K562 (cell line): ENCODE measurements around the gene HNMT. TPM values are rescaled to one million over a fixed set of nuclear protein-coding genes. Genes with fewer than 3 reads are reported as not detected.
A peak's percentile ranks its signal among the peaks of the same experiment; 100 is the strongest.

ENCODE experiments used
- ATAC-seq: fragments of 200-7000 bp; cut with Tn5 transposase; 3 replicates; pipeline ENCODE4 v1.9.1; 2020; ENCODE audit warnings: moderate library complexity
- BruUV-seq: library from RNA; stranded (reverse); fragments of 400-500 nt; replicated peaks from 2 replicates; lab custom pipeline; 2021; lab: Mats Ljungman, UMichigan
- CTCF ChIA-PET: fragments of 300-600 bp; formaldehyde crosslinking; extraction: SDS; loops from one replicate; lab custom pipeline; 2021; ENCODE audit warnings: low intra/inter-chr PET ratio; lab: Yijun Ruan, JAX
- POLR2A ChIA-PET: fragments of 300-600, 350-650 bp; sonication (Branson Sonifier 250); formaldehyde crosslinking; extraction: SDS; loops from one replicate; lab custom pipeline; 2021; ENCODE audit warnings: antibody characterized with exemption, inconsistent platforms; lab: Yijun Ruan, JAX
- DNase-seq, 4 experiments: peaks; one replicate each; pipeline versions ENCODE4 v3.0.0 to v3.0.0-alpha.2; 2011 to 2018; ENCODE audit warnings: low spot score in 3 of 4, mixed read lengths in 3 of 4; ENCODE audit errors: extremely low read depth in 1 of 4
- FAIRE-seq: peaks from 2 replicates; lab custom pipeline; 2011; peaks lifted over from hg19 to GRCh38; lab: Jason Lieb, UNC
- H2AFZ ChIP-seq: 2 replicates; pipeline ENCODE4 v1.6.0; 2011; ENCODE audit warnings: low read depth, low read length, control low read depth, inconsistent platforms
- H3K27ac ChIP-seq: fragments of 200-600 bp; 3 replicates; pipeline ENCODE4 v1.8.0; 2011; ENCODE audit warnings: low read depth, mild to moderate bottlenecking, control low read depth, inconsistent platforms, low read length, moderate library complexity, mixed read lengths; ENCODE audit errors: extremely low read depth
- H3K27me3 ChIP-seq, 2 experiments: fragments of 300-600 bp in 1 of 2; 2 replicates in 1 of 2; 3 replicates in 1 of 2; pipeline versions ENCODE4 v1.6.0 to v1.8.0; 2011; ENCODE audit warnings: inconsistent platforms in 2 of 2, low read length in 2 of 2, mild to moderate bottlenecking in 1 of 2, mixed read lengths in 1 of 2, moderate library complexity in 1 of 2; ENCODE audit not compliant: control insufficient read depth in 2 of 2, insufficient read depth in 2 of 2
- H3K36me3 ChIP-seq: fragments of 300-600 bp; 3 replicates; pipeline ENCODE4 v1.8.0; 2011; ENCODE audit warnings: mild to moderate bottlenecking, low read length, inconsistent platforms; ENCODE audit not compliant: control insufficient read depth, insufficient read depth
- H3K4me1 ChIP-seq, 2 experiments: fragments of 200-600 bp in 1 of 2; replicated peaks in 1 of 2; 2 replicates in 1 of 2; 3 replicates in 1 of 2; pipeline versions ENCODE4 v1.5.1 to v1.8.0; 2011; ENCODE audit warnings: inconsistent platforms in 2 of 2, low read length in 2 of 2, mild to moderate bottlenecking in 1 of 2, mixed read lengths in 1 of 2, moderate library complexity in 1 of 2; ENCODE audit not compliant: control insufficient read depth in 2 of 2, insufficient read depth in 2 of 2
- H3K4me2 ChIP-seq: 2 replicates; pipeline ENCODE4 v1.6.1; 2011; ENCODE audit warnings: low read length, control low read depth, inconsistent platforms, mixed read lengths; ENCODE audit not compliant: insufficient read depth
- H3K4me3 ChIP-seq: fragments of 200-600 bp; sonication (generic), shearing (Covaris generic); 2 replicates; pipeline ENCODE4 v1.5.1; 2016; ENCODE audit warnings: control low read depth, inconsistent platforms
- H3K79me2 ChIP-seq: fragments of 200-600 bp; 3 replicates; pipeline ENCODE4 v1.8.0; 2011; ENCODE audit warnings: low read length, inconsistent platforms; ENCODE audit not compliant: control insufficient read depth, insufficient read depth
- H3K9ac ChIP-seq, 2 experiments: 2 replicates each; pipeline versions ENCODE4 v1.6.0 to v1.6.1; 2011; ENCODE audit warnings: low read depth in 2 of 2, low read length in 2 of 2, control low read depth in 1 of 2, inconsistent platforms in 1 of 2, mild to moderate bottlenecking in 1 of 2, mixed read lengths in 1 of 2; ENCODE audit not compliant: insufficient read depth in 1 of 2
- H3K9me1 ChIP-seq: one replicate; pipeline ENCODE4 v1.6.0; 2011; ENCODE audit warnings: inconsistent platforms, mild to moderate bottlenecking, low read length, moderate library complexity; ENCODE audit not compliant: control insufficient read depth, insufficient read depth
- H3K9me3 ChIP-seq: replicated peaks from 2 replicates; pipeline ENCODE4 v1.5.1; 2011; ENCODE audit warnings: low read depth, low read length, inconsistent platforms; ENCODE audit not compliant: control insufficient read depth, insufficient read depth
- H4K20me1 ChIP-seq: replicated peaks from 2 replicates; pipeline ENCODE4 v1.6.1; 2011; ENCODE audit warnings: low read length, inconsistent platforms, mixed read lengths; ENCODE audit not compliant: control insufficient read depth, insufficient read depth
- E2F3 ChIP-seq: fragments of 250-450 bp; sonication (Bioruptor Pico); IDR thresholded peaks from 2 replicates; pipeline ENCODE4 v1.4.0; 2020; ENCODE audit warnings: mild to moderate bottlenecking
- HDAC2 ChIP-seq: fragments of 450-650 bp; IDR thresholded peaks from 2 replicates; pipeline ENCODE4 v1.6.1; 2016; ENCODE audit warnings: mild to moderate bottlenecking
- MEIS2 ChIP-seq: fragments of 450-650 bp; IDR thresholded peaks from 2 replicates; pipeline ENCODE4 v1.6.1; 2014; ENCODE audit warnings: mild to moderate bottlenecking; ENCODE audit not compliant: partially characterized antibody
- NR0B1 ChIP-seq: fragments of 450-650 bp; IDR thresholded peaks from one replicate; pipeline ENCODE4 v1.6.1; 2018; ENCODE audit warnings: mild to moderate bottlenecking, moderate library complexity; ENCODE audit not compliant: partially characterized antibody
- POLR2B ChIP-seq: fragments of 450-650 bp; IDR thresholded peaks from 2 replicates; pipeline ENCODE4 v1.6.1; 2018; ENCODE audit warnings: low read depth; ENCODE audit not compliant: partially characterized antibody
- TCF7 ChIP-seq: sonication (generic); IDR thresholded peaks from 2 replicates; pipeline ENCODE4 v1.6.1; 2016; ENCODE audit warnings: antibody characterized with exemption, borderline replicate concordance
- WGBS: fragments of 100-300 bp; shearing (Covaris generic); methylation state at CpG from one replicate; pipeline ENCODE4 v1.1.6; 2016; ENCODE audit warnings: low coverage, mixed read lengths; ENCODE audit not compliant: insufficient coverage; ENCODE audit errors: missing lambda C conversion rate; 5-methylcytosine and 5-hydroxymethylcytosine counted together
- in situ Hi-C: fragments of 300-500 bp; cut with MboI; formaldehyde crosslinking; loops from 4 replicates; pipeline ENCODE4 v1.15.0; 2018; ENCODE audit warnings: inconsistent platforms, mixed read lengths
- intact Hi-C: fragments of 100-400 bp; cut with micrococcal nuclease; formaldehyde crosslinking; loops from 2 replicates; pipeline ENCODE4 v1.14.2; 2022
- polyA plus RNA-seq, 8 experiments: library from polyadenylated mRNA; depleted of rRNA in 4 of 8; stranded (reverse) in 5 of 8; unstranded in 3 of 8; fragments of >200 nt; fragmentation: Nextera tagmentation in 2 of 8; fragmentation: Illumina TruSeq in 1 of 8; extraction: Ambion mirVana in 2 of 8; extraction: Trizol in 1 of 8; gene quantifications; 2 replicates each; pipeline versions ENCODE4 v1.2.1 to v1.2.3, GENCODE V29; 2011 to 2014; ENCODE audit warnings: inconsistent platforms in 1 of 8, missing spikeins in 1 of 8
- total RNA-seq, 7 experiments: library from RNA; depleted of rRNA in 6 of 7; stranded (reverse); fragments of >200 nt in 6 of 7; fragmentation: Illumina TruSeq in 2 of 7; extraction: Trizol in 2 of 7; gene quantifications; 2 replicates each; pipeline versions ENCODE4 v1.2.1 to v1.2.3, GENCODE V29; 2011 to 2021; ENCODE audit warnings: low replicate concordance in 1 of 7

HNMT gene
- total and polyA plus RNA-seq, 9 of the 15 experiments (the other 6 are each of a cell fraction or from before 2014, with no cell fraction given): 3.1 to 10.9 (median 5.3) TPM

DNA sequence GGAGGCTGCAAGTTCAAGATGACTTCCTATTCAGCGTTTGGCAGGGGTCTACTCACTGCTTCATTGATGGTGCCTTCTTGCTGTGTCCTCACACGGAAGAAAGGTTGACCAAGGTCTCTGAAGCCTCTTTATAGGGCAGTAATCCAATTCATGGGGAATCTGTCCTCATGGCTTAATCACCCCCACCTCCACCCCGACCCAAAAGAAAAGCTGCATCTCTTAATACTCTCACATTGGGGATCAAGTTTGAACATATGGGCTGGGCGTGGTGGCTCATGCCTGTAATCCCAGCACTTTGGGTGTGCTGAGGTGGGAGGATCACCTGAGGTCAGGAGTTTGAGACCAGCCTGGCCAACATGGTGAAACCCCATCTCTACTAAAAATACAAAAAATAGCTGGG is 36.4 kb upstream of the HNMT start (continued):
- TF ChIP-seq NR0B1 (no peak), E2F3 (CRISPR knock-in tag) (no peak), POLR2B (no peak), HDAC2 (no peak)

DNA sequence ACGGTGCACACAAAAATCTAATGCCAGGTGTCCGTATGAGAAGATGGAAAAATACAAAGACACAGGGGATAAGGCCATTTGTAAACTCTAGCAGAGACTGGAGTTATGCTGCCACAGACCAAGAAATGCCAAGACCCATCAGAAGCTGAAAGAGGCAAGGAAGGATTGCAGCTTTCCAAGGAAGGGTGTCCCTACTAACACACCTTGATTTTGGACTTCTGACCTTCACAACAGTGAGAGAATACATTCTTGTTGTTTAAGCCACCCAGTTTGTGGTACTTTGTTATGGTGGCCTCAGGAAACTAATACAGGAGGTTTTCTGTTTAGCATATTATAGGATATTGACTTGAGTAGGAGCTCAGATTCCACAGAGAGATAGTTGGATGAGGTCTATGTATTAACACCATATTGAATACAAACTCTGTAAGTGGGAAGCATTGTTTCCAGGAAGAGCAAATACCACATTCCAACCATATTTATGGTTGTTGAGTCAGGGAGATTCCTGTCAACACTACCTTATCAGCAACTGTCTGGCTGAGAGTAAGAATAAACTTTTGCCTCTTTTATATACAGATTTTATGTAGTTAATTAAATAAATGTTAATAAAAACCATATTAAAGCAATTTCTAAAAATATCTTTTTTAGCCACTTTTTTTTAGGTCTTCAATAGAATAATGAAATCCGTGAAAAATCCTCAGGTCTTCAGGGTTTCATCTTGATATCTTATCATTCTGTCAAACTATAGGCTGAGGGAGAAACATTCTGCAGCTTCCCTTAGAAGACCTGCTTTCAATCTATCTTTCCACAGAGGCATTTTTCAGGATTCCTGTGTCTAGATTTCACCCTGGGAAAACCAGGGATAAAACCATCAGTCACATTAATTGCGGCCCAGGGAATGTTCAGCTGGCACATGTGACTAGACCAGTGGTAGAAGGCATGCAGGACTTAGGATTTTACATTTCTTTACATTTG is 35.4 kb upstream of the HNMT start:
- H3K9me1 ChIP-seq: no peaks in the 10 kb centered on the region
- H3K9ac ChIP-seq: no peak overlapping the region
- H3K9me3 ChIP-seq: no peaks in the 10 kb centered on the region
- H3K79me2 ChIP-seq: no peaks in the 10 kb centered on the region
- CTCF ChIA-PET: no interaction called here
- H3K4me2 ChIP-seq: no peak overlapping the region
- H3K27ac ChIP-seq: no peak overlapping the region
- H3K27me3 ChIP-seq: no peaks in the 10 kb centered on the region; a peak in 1 of 5 replicates
- FAIRE-seq: no peak
- intact Hi-C loops: no loop called here
- no peak for DNase-seq
- 14% methylated on average over 4 of the region's 4 CpGs for WGBS
- no peaks in the 10 kb centered on the region for H4K20me1 ChIP-seq
- BruUV-seq: no TSS peak
- ATAC-seq: no peak
- TF ChIP-seq MEIS2: peak; percentile 35
- TF ChIP-seq TCF7: no peak
- TF ChIP-seq, all 486 proteins: peak for 1
- Histone ChIP-seq H3K36me3 (no peaks in the 10 kb centered on the region), H3K4me1 (no peaks in the 10 kb centered on the region), H3K4me3 (no peak overlapping the region), H2AFZ (no peak overlapping the region)
- in situ Hi-C loops: no loop called here
- POLR2A ChIA-PET: no interaction called here
